HG03097 (cell line): ENCODE data around the gene GLOD4.
"Not testable (repeated sequence)": the region's sequence is repeated elsewhere in the genome, so short reads cannot be mapped to it uniquely, and the experiment has no call there.

Source experiments
- ATAC-seq: cut with Tn5 transposase; IDR thresholded peaks from one replicate; pipeline ENCODE4 v1.9.1; 2021; ENCODE audit not compliant: unreplicated experiment, low FRiP score

GLOD4 gene, protein sequence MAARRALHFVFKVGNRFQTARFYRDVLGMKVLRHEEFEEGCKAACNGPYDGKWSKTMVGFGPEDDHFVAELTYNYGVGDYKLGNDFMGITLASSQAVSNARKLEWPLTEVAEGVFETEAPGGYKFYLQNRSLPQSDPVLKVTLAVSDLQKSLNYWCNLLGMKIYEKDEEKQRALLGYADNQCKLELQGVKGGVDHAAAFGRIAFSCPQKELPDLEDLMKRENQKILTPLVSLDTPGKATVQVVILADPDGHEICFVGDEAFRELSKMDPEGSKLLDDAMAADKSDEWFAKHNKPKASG

DNA sequence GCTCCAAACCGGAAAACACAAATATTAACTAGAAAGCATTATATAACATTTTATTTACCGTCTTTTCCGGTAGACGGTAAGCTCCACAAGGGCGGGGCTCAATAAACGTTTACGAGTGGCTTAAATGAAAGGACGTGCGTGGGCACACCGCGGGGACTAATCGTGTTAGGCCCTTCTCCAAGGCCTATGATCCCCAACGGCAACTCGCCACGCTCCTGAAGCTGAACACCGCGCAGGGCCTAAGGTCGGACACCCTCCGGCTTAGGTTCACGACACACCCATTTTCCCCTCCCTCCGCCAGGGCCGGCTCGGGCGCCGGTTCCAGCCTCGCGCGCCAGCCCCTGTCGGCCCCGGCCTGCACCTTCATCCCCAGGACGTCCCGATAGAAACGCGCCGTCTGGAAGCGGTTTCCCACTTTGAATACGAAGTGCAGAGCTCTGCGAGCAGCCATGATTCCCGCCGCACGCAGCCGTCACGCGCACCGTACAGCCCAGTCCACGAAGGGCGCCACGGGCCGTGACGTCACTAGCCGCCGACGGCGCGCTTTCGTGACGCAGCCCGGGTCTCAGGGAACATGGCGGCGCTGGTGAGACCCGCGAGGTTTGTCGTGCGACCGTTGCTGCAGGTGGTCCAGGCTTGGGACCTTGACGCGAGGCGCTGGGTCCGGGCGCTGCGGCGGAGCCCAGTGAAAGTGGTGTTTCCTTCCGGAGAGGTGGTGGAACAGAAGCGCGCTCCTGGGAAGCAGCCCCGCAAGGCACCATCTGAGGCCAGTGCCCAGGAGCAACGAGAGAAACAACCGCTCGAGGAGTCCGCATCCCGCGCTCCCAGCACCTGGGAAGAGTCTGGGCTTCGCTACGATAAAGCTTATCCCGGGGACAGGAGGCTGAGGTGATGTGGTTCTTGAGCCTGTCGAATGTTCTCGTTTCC lies at the start of gene GLOD4, which contains the start of gene MRM3:
TSS of gene GLOD4 (minus strand) at position 476 of the 927 bp plus-strand sequence. CDS start at position 451, 25 bp downstream.
TSS of gene MRM3 (plus strand) at position 549 of the 927 bp plus-strand sequence. CDS start at position 575, 26 bp downstream.
- ATAC-seq, result peak; percentile 89

DNA sequence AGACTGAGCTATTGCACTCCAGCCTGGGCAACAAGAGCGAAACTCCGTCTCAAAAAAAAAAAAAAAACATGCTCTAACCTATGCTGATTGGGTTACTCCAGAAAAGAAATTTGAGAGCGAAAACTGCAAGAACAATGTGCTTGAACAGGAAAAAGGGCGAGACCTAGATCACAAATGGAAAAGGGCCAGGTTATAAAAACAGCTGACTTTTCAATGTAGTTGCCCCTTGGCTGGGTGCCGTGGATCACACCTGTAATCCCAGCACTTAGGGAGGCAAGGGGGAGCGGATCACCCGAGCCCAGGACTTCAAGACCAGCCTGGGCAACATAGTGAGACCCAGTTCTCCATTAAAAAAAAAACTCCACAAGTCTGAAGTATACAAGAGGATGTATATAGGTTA lies 48.9 kb upstream of the GLOD4 start:
- ATAC-seq, result no peak

DNA sequence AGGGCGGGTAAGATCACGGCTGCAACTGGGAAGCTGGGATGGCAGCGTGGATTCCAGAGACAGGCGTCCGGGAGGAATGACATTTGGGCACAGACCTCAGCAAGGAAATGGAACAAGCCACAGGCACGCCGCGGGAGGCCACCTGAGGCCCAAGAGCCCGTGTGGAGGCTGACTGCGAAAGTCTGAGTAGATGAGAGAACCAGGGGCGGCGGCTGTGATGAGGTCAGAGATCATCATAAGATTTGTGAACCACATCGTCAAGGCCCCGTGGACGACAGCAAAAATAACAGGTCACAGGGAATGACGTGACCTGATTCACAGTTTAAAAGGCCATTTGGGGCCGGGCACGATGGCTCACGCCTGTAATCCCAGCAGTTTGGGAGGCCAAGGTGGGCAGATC lies 48.3 kb upstream of the GLOD4 start:
- ATAC-seq, result no peak

DNA sequence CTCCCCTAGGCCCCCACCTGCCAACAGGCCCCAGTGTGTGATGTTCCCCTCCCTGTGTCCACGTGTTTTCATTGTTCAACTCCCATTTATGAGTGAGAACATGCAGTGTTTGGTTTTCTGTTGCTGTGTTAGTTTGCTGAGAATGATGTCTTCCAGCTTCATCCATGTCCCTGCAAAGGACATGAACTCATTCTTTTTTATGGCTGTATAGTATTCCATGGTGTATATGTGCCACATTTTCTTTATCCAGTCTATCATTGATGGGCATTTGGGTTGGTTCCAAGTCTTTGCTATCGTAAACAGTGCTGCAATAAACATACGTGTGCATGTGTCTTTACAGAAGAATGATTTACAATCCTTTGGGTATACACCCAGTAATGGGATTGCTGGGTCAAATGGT lies 47.5 kb upstream of the GLOD4 start:
- not testable (repeated sequence) for ATAC-seq

DNA sequence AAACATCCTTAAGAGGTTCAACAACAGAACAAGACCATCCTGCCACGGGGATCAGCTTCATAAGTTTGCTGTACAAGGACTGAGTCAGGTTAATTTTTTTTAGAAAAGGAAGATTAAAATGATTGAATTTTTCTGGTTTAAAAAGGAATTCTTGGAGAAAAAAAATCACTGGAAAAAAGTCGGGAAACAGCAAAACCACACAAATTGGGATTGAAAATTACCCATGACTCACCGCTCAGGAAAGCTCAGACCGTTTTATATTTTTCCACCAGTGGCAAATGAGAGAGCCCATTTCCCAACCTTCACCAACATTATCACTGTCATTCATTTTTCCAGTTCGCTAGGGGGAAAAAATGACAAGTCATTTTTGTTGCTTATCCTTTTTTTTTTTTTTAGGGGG lies 46.7 kb upstream of the GLOD4 start:
- ATAC-seq, result no peak

DNA sequence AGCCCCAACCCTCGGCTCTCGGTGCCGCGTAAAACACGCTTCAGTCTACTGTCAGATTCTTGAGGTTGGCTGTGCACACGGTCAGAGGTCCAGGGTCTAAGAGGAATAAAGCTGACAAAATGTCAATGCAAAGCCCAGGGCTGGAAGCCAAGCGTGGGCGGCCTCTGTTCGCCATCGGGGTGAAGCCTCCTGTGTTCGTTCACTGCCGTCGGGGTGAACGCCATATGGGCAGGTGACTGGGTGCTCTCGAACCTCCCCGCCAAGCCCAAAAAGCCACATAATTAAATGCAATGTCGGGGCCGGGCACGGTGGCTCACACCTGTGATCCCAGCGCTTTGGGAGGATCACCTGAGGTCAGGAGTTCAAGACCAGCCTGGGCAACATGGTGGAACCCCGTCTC lies 44.7 kb upstream of the GLOD4 start:
- ATAC-seq, result no peak

DNA sequence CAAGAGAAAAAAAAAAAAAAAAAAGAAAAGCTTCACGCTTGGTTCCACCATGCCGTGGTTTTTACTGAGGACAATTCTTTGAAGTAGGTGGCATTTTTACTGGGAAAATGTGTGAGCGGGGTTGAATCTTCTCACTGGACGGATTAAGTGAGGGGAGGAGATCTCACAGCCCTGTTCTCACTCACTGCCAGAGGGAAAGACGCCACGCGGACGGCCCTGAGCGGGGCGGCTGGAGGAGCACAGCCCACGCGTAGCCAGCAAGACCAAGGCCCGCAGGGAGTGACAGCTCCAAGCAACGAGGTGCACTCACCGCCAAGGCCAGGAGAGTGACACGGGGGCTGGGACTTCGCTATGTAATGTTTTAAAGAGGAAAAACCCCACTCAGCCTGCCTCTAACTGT lies 43.1 kb upstream of the GLOD4 start:
- no peak for ATAC-seq

DNA sequence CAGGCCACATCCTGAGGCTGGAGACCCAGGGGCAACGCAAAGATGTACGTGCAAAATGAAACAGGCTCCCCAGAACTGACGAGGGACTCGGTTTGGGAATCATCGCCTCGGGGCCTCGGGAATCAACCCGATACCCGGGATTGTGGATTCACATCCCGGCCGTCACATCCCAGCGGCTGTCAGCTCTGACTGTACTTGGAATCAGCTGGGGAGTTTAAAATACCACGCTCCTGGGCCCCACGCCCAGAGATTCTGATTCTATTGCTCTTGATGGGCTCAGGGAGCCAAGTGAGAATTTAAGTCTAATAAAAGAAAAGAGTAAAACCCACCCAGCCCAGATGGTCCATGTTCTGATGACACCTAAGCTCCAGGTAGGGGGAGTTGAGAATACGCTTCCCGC lies 42.3 kb upstream of the GLOD4 start:
- ATAC-seq, result no peak

DNA sequence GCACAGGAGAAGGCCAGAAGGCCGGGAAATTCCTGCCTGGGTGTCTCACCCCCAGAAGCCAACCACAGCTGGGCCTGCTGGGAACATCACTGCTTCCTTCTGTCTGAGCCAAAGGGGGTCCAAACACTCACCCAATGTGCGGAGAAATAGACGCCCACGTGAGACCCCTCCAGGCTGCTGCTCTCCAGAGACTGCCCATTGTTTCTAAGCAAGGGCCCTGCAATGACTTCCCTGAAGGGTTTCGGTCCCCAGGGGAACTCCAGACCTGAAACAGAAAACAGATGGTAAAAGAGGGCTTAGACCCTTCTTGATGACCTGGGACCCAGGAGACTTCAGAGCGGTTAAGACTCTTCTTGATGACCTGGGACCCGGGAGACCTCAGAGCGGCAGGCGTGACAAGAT lies 41.4 kb upstream of the GLOD4 start:
- ATAC-seq, result no peak

DNA sequence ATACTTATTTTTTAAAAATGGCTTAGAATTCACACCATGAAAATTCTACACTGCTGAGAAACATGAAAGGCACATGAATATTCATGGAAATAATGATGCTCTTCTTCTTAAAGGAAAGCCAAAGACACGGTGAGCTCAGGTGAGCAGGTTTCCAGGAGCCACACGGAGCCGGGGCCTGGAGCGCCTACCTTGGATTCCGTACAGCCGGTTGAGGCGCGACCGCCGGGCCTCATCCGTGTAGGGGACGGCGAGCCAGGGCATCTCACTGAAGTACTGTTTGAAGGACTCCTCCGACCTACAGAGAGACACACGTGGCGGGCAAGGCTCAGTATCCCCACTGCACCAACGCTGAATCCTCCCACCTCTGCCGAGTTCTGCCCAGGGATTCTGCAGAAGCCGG lies 37.2 kb upstream of the GLOD4 start:
- ATAC-seq, result no peak

DNA sequence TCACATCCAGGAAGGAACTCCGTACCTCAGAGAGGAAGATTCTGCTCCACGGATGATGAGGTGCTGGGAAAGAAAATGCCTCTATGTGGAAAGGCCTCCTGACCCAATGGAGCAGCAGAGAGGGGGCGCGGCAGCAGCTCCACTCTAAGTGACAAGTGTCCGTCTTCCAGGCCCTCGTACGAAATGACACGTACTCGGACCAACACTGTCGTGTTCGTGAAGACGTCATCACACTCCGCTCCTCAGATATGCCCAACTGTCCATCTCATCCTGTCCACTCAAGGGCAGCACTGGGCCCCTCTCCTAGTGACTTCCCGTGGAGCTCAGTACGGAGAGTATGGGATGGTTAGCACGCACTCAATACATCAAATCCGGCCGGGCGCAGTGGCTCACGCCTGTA lies 32.3 kb upstream of the GLOD4 start:
- ATAC-seq, result no peak

DNA sequence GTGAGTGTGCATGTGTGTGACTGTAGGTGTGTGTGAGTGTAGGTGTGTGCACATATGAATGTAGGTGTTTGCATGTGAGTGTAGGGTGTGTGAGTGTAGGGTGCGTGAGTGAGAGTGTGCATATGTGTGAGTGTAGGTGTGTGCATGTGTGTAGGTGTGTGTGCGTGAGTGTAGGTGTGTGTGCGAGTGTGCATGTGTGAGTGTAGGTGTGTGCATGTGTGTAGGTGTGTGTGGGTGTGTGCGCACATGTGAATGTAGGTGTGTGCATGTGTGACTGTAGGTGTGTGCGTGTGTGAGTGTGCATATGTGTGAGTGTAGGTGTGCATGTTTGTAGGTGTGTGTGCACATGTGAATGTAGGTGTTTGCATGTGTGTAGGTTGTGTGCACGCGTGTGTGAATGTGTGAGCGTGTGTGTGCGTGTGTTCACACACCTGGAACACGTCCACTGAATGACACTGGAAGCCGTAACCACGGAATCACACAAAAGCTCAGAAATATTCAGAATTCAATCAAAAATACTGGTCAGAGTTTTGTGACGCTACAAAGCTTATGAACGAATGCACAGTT lies 30.6 kb upstream of the GLOD4 start:
- no peak for ATAC-seq

DNA sequence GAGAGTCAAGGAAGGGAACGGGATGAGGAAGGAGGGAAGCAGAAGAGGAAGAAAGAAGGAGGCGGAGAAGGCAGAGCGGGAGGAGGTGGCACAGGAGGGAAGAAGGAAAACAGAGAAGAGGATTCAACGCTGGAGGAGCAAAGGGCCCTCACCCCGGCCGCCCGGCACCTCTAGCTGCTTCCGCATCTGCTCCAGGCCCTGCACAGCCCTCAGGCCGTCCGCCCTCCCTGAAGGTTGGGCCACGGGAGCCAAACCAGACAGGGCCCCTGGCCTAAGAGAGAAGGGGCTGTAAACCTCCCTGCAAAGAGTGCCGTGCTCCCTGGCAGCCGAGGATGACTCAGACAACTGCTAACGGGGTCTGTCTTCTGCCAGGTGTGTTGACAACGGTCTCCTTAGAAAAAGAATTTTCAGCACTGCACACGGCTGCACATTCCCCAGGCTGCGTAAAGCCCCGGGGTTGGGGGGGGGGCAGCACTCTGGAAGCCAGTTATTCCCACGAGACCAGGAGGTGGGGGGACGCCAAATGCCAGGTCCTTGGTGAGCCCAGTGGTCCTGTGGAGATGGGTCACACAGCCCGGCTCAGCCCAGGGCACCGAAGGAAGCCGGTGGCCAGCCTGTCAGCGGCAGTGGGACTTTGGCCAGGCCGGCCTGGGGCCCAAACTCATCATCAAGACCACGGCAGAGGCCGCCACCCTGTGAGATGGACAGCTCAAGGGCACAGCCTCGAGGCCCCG lies 29.1 kb upstream of the GLOD4 start:
- ATAC-seq, result no peak

DNA sequence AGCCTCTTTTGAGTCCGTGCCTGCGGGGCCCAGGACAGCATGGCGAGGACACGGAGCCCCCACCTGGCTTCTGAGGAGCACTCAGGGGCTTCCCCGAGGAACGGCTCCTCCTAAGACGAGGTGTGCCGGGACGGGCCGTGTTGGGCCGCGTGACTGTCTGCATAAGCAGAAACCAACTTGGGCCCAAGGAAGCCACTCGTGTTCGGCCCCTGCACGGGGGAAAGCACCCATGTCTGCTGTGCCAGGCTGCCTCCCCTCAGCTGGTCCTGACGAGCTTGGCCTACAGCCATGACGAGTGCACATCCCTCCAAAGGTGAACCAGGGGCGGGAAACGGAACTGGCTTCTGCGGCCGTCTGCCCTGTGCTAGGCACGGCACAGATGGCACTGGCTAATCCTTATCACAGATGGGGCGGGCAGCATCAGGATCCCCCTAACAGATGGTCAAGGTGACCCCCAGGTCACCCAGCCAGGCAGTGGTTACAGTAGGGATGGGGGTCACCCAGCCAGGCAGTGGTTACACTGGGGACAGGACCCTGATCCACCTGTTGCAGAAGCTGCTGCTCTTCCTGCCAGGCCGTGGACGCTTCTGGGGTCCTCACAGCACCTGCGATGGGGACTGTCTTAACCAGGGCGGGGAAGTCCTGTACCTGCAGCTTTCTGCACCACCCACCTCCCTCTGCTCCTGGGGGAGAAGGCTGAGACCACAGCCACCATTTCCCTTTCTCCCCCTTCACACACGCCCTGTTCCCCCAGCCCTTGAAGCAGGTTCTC lies 25.6 kb upstream of the GLOD4 start:
- ATAC-seq, result no peak

DNA sequence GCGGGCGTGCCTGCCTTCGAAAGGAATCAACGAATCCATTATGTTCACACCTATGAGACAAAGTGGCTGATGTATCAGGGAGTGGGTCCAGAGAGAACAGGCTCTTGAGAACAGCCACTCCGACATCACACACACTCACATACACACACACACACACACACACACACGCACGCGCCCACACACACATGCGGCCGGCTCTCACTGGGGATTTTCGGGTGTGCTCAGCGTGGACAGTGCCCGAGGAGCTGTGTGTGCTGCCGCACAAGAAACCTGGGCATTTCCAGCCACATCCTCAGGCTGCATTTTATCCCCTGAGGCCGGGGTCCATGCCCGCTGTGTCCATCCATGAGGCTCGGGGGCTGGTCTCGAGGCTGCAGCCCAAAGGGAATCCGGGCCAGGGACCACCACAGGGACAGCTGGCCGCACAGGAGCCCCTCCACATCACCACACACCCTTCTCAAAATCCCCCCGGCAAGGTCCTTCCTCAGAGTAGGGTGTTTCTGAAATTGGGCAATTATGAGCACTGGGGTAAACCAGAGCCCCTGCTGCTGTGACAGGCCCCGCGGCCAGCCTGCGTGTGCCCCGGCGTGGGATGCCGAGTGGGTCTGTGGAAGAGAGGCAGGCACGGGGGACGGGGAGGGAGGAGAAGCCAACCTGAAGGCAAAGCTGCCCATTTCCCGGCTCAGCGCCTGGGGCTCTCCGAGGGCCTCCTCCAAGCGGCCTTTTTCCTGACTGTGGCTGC lies 24.9 kb upstream of the GLOD4 start:
- ATAC-seq, result no peak

DNA sequence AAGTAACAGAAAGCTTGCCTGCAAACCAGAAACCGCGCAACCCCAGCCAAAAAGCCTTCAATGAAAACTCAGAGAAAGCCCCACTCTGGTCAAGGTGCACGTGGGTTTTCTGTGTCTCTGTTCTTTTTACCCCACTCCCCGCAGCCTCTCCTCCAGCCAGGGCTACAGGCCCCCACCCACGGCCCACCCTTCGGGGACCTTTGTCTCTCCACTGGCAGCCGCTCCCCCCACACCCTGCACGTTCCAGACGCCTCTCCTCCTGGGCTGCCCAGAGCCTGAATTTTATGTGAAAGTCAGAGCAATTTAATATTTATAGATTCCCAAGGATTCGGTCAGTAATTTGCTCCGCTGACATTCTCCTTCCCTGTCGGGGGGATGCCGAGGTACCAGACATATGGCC lies 24.3 kb upstream of the GLOD4 start:
- no peak for ATAC-seq

DNA sequence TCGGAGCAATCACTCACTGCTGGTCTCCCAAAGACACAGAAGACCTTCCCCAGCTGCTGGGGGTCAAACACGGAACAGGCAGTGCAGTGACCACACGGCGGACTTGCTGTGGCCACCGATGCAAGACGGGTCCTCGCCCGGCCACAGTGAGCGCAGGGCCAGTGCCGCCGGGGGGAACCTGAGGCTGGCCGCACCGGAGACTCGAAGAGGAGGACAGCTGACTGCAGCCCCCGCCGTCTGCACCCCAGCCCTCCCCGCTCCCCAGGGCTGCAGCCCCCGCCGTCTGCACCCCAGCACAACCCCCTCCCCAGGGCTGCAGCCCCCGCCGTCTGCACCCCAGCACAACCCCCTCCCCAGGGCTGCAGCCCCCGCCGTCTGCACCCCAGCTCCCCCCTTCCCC lies 23.8 kb upstream of the GLOD4 start:
- ATAC-seq, result not testable (repeated sequence)

DNA sequence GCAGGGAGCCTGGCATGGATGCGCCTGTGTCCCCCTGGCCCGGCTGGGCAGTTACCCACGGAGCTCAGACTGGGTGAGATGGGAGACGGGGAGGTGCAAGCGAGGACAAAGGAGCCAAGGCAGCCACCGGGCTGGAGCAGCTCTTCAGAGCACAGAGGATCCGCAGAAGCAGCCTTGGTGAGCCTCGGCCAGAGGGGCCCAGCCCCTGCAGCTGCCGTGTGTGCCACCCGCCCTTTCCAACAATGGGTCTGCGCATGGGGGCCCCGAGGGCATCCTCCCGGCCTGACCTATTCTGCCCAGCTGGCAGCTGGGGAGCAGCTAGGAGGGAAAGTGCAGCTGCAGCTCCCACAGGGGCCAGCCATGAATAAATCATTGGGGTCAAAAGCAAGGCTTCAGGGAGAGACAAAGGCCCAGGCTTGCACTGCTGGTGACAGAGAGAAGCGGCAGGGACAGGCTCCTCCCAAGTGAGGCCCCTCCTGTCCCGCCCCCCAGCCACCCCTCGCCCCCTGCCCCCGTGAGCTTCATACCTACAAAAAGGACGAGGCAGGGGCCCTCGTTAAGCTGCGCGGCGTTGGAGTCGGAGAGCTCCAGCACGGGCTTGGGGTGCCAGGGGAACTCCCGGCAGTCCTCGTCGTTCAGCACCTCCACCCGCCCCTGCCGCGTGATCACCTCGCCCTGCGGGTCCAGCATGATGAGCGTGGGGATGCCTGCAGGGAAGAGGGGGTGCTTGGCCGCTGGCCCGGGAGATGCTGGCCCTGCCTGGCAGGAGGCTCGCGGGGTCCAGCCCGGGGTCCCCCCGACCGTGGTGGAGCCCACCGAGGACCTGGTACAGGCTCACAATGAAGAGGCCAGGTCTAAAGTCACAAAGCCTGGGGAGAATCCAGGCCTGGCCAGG lies 22.7 kb upstream of the GLOD4 start:
- no peak for ATAC-seq
